Activated naive CD8-positive, alpha-beta T cell treated with anti-CD3 and anti-CD28 coated beads, Interleukin-2, amount 50 U/mL, for 16 hours (primary cell): ENCODE data around the gene SLC25A34.

Experiments used
- DNase-seq: peaks from one replicate; pipeline ENCODE4 v3.0.0-alpha.2; 2020; ENCODE audit warnings: low read depth, low spot score

Gene SLC25A34

DNA sequence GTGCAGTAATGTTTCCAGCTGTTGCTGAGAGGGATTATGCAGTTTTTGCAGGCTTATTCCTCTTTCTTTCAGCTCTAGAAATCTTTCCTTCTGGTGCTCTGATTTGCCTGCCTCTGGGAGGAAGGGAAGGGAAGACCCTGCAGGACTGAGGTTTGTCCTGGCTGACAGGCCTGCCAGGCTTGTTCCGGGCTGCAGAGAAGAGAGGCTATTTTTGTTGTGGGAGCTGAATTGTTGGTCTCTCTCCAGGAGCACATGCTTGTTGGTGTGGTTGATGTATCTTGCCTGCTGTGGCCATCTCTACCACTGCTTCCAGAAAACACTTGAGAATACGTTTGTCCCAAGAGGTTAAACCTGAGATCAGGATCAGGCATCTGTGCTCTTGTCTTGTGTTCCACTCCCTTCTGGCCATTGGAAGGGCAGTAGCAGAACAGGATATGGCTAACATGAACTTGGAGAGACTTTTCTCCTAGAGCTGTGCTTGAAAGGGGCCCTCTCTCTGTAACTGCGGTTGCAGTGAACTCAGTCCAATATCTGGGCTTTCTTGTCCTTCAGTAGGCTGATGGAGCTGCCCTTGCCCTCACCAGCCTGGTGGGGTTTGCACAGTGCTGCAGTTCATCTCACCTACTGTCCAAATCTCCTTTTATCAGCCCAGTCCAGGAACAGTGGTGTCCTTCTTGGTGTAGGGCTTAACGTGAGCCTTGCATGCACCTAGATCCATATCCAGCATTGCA lies 21.5 kb upstream of the SLC25A34 start:
- no peak for DNase-seq

DNA sequence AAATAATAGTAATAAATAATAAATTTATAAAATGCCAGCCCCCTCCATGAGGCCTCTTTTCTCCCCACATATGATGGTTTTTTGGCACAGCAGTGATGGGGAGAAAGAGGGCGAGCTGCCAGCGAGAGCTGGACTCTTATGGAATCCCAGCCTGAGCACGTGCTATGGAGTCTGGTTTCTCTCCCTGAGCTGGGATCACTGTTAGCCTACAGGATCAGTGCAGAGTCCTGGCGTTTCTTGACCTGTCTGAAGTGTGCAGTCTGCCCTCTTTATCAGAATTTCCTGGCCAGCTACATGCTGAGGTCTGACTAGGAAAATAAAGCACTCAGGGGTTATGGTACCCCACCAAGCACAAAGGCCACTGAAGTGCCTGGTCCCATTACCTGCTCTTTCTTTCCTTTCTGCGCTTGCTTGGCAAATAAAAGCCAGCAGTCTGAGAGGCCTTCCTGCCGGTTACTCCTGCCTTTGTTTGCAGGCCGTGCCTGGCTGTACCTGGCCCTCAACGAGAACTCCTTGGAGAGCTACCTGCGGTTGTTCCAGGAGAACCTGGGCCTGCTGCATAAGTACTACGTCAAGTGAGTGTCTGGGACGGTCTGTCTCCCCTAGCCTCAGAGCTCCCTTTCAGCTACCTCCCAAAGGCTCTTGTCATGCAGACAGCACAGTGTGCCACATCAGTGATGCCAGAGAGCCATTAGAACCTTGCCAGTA lies 18.5 kb upstream of the SLC25A34 start:
- DNase-seq: no peak

DNA sequence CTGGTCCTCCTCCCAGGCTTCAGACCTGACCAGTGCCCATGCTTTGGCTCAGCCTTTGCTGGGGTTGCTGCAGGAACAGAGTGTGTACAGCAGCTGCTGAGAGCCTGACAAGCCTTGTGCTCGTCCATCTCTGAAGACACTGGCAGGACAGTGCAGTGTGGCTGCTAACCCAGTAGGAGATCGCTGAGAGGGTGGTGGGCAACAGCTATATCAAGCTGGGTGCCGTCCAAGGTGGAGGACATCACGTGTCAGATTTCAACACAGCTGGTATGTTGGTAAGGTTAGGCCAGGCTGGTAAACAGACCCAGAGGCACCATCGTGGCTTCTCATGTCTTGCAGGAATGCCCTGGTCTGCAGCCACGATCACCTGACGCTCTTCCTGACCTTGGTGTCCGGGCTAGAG lies 17.9 kb upstream of the SLC25A34 start:
- DNase-seq: no peak

DNA sequence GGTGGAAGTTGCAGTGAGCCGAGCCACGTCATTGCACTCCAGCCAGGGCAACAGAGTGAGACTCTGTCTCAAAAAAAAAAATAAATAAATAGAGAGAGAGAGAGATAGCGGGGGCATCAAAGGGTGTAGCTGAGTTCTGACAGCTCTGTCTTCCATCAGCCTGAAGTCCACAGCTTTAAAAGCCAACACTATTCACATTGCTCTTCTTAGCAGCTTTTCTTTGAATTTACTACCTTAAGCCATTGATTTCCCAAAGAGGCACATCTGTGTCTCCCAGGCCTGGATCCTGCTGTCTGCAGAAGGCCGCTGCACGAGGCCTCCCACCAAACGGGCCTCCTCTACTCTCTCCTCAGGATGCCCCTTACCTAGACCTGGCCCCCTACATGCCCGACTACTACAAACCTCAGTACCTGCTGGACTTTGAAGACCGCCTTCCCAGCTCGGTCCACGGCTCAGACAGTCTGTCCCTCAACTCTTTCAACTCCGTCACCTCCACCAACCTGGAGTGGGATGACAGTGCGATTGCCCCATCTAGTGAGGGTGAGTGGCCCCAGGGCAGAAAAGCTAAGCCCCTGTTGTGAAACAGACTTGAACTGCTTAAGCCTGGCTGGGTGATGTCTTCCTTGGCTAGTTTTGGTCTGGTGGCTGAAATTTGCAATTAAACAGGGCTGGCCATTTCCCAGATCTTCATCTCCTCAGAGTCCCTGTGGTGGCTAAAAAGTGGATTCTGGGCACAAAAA lies 16.5 kb upstream of the SLC25A34 start:
- DNase-seq: no peak

DNA sequence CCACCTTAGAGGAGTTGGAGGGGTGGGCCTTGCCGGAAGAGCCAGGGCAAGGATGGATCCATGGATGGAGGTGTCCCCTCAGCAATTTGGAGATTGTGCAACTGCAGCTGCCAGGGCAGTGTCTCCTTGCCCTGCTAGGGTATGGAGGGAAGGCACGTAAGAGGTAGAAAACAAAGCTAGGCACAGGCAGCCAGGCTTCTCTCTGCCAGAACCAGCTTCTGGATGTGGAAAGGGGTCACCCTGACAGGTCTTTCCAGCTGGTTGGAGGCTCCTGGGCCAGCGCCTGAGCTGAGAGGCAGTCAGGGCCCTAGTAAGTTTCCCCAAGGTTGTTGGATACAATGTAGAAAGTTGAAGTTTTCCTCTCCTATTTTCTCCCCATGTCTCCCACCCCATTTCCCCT lies 15.2 kb upstream of the SLC25A34 start:
- DNase-seq: no peak

DNA sequence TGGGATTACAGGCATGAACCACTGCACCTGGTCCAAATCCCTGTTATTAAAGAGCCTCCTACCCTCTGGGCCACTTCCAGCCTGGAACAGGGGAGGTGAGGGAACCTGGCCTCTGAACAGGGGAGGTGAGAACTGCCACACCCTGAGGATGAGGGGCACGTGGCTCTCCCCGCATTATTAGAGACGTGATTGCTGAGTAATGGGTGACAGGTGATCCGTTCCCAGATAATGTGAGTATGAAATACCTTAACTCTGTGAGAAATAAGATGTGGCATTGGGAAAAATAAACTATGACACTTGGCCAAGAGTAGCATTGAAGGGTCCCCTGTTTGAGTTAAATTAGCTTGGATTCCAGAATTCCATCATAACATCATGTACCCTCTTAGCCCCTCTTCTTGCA lies 13.6 kb upstream of the SLC25A34 start:
- no peak for DNase-seq

DNA sequence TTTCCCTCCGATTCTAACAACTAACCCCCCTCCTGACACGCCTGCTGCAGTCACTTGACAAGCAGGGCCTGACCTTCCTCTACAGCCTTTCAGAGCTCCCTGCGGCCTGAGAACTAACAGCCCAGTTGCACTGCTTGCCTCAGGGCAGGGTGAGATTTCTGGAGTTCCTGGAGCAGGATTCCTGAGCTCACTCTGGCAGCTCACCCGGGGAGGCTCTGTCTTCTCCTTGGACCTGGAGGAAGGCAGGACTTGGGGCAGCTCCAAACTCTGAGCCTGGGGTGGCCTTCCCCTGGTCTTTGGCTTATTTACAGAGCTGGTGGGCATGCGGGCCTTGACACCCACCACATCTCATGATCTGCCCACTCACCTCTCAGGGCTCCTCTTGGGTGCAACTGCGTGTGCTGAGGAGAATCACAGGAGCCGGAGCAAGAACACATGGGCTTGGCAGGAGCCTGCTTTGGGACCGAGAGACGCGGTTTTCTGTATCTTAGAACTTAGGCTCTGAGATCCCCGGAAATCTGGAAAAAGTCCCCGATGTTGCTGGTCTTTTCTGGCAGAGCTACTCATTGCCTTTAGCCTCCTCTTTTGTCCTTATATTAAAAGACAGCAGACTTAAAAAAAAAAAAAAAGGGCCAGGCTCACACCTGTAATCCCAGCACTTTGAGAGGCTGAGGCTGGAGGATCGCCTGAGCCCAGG lies 13.1 kb upstream of the SLC25A34 start:
- no peak for DNase-seq

DNA sequence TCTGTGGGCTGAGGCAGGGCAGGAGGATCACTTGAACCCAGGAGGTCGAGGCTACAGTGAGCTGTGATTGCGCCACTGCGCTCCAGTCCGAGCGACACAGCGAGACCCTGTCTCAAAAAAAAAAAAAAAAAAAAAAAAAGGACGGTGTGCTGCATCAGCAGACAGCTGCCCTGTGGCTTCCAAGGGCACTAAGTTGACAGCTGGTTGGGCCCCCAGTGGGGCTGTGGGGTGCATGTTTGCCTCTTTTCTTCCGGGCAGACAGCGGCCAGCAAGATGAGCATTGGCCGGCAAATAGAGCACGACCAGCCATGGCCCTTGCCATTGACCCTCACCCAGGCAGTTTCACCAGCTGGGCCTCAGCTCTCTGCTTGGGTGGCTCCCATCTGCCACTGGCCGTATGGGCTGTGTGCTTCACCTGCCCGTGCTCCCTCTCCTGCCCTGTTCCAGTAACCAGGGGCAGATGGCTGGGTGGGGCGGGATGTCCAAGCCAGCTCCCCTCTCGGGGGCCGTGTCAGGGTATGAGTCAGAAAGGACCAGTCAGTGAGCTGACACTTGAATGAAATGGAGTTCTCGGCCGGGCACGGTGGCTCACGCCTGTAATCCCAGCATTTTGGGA lies 12.3 kb upstream of the SLC25A34 start:
- DNase-seq: no peak

DNA sequence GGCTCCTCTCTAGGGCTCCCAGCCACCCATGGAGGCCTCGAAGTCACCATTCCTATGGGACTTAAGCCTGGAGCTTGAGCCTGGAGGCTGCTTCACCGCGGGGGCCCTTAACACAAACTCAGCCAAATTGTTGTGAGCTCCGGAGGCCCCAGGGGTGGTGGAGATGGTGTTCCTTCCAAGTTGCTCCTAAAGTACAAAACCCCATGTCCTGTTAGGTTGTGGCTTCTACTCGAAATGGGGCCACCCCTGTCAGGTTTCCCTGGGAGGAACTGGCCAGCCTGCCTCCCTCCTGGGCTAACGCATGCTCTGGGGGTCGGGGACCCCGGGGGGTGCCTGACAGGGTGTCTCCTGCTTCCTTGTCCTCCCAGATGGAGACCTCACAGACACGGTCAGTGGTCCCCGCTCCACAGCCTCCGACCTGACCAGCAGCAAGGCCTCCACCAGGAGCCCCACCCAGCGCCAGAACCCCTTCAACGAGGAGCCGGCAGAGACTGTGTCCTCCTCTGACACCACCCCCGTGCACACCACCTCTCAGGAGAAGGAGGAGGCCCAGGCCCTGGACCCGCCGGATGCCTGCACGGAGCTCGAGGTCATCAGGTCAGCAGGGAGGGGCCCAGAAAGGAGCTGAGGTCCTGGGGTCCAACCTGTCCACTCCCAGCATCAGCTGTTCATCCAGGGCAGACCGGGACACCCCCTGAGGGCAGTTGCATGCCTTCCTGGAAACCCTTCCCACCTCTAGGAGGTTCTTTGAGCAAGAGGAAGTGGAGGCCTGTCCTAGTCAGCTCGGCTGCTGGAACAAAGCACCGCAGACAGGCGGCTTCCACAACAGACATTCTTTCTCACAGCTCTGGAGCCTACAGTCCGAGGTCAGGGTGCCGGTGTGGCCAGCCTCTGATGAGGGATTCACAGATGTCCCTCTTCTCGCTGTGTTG lies 10.8 kb upstream of the SLC25A34 start:
- DNase-seq: no peak

DNA sequence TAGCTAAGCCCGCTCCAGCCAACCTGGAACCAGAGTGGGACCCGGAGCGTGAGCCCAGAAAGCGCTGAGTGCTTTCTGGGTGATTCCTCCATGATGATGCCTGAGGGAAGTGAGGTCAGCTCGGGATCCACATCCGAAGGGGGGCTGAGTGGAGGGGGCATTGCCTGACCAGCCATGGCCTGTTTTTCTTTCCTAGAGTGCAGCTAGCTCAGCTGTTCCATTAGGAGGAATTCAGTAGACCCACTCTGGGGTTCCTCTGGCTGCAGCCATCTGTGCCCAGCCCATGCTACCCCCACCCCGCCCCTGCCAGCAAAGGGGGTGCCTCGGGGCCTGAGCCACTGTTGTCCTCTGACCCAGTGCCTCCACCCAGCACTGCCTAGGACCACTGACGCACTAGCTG lies 9.6 kb upstream of the SLC25A34 start:
- no peak for DNase-seq

DNA sequence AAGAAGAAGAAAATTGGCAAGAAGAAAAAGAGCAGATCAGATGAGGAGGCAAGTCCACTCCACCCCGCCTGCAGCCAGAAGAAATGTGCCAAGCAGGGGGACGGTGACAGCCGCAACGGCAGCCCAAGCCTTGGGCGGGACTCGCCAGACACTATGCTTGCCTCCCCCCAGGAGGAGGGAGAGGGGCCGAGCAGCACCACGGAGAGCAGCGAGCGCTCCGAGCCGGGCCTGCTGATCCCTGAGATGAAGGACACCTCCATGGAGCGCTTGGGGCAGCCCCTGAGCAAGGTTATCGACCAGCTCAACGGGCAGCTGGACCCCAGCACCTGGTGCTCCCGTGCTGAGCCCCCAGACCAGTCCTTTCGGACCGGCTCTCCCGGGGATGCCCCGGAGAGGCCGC lies 9.0 kb upstream of the SLC25A34 start:
- DNase-seq: no peak

DNA sequence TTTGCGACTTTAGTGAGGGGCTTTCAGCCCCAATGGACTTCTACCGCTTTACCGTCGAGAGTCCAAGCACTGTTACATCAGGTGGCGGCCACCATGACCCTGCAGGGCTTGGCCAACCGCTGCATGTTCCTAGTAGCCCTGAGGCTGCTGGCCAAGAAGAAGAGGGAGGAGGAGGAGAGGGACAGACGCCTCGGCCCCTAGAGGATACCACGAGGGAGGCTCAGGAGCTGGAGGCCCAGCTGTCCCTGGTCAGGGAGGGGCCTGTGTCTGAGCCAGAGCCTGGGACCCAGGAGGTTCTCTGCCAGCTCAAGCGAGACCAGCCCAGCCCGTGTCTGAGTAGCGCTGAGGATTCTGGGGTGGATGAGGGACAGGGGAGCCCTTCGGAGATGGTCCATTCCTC lies 8.6 kb upstream of the SLC25A34 start:
- DNase-seq: no peak

DNA sequence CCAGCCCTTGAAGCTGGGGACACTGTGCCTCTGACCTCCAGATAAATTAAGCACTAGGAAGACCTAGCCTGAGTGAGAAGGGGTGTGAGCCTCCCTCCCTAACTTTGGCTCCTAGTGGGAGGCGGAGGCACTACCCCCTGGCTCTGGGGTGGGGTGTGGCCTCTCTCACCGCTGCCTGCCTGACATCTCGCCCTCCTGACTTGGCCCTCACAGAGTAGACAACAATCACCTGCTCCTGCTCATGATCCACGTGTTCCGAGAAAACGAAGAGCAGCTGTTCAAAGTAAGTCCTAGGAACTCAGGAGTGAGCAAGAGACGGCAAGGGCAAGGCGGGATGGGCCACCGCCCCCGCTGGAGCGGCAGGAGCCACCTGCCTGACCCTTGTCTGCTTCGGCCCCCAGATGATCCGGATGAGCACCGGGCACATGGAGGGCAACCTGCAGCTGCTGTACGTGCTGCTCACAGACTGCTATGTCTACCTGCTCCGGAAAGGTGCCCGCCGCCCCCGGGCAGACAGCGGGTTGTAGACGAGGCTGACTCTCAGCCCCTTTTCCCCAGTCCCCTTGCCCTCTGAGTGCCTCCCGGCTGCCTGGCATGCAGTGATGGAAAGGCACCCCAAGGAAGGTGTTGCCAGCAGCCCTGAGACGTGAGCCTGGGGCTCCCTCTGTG lies 8.1 kb upstream of the SLC25A34 start:
- no peak for DNase-seq

DNA sequence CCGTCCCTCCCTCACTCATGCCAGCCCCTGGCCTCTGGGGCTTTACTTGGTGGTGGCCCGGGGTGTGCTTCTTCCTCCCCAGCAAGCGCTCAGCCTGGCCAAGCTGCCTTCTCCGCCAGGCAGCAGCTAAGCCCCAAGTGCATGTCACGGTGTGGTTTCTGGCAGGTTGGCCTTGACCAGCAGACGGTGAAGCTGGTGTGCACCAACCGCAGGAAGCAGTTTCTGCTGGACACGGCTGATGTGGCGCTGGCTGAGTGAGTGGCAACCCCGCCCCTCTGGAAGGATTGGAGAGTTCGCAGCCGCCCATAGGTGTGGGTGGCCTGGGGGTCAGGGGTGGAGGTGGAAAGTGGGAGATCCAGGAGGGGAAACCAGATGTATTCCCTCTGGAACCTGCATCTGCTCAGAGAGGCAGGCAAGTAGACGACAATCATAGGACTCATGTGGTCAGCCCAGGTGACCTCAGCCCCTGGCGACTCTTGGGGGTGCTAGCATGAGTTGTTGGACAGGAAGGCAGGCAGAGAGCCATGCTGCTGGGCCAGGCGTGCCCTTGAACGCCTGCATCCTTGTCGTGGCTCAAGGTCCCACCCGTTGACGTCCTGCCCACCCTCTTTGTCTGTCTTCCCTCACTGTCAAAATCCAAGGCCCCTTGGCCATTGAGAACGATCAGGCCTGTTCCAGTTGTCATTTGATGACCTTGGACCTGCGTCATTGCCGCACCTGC lies 7.0 kb upstream of the SLC25A34 start:
- no peak for DNase-seq

DNA sequence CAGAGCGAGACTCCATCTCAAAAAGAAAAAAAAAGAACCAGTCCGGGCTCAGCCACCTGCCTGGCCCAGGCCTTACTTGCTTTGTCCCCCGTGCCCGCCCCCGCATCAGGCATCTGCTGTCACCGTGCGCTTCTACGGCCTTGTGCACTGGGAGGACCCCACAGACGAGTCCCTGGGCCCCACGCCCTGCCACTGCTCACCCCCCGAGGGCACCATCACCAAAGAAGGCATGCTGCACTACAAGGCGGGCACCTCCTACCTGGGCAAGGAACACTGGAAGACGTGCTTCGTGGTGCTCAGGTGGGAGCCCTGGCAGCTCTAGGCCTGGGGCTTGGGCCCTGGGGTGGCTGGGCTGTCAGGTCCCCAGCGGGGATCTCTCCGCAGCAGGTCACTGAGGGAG lies 5.6 kb upstream of the SLC25A34 start:
- DNase-seq: no peak

DNA sequence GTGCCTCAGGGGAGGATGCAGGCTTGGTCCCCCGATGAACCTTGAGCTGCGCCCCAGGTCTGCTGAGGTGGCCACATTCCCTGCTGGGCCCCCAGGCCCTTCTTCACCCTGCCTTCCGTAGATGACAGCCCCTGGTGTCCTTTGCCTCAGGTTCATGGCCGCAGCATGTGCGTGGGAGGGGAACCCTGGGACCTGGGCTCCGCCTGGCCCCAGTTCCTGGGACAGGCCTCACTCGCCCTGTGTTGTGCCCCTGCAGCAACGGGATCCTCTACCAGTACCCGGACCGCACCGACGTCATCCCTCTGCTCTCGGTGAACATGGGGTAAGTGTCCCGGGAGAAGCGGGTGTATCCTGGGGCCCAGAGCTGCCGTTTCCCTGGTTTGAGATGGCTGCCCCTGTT lies 5.1 kb upstream of the SLC25A34 start:
- no peak for DNase-seq

DNA sequence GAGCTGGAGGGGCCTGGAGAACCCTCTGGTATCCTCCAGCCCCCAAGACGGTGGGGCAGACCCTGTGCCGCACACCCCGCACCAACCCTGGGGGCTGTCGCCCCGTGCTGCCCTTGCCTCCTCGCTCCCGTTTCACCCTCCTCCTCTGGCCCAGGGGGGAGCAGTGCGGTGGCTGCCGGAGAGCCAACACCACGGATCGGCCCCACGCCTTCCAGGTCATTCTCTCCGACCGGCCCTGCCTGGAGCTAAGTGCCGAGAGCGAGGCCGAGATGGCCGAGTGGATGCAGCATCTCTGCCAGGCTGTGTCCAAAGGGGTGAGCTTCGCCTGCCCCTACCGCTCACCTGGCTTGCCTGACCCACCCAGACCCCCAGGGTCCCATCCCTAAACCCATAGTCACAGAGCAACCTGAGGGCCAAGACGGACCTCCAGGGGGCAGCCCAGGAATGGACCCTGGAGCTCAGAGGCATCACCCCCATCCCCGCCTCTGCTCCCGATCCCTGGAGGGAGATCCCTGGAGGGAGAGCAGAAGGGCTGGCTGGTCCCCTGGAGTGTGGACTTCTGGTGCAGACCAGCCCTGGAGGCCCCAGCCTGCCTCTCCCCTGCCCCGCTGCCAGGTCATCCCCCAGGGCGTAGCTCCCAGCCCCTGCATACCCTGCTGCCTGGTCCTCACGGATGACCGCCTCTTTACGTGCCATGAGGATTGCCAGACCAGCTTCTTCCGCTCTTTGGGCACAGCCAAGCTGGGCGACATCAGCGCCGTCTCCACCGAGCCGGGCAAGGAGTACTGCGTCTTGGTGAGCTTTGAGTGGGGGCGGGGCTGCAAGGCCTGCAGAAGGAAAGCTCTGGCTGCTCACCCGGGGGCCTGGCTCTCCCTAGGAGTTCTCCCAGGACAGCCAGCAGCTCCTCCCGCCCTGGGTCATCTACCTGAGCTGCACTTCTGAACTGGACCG lies 4.0 kb upstream of the SLC25A34 start:
- DNase-seq: no peak

DNA sequence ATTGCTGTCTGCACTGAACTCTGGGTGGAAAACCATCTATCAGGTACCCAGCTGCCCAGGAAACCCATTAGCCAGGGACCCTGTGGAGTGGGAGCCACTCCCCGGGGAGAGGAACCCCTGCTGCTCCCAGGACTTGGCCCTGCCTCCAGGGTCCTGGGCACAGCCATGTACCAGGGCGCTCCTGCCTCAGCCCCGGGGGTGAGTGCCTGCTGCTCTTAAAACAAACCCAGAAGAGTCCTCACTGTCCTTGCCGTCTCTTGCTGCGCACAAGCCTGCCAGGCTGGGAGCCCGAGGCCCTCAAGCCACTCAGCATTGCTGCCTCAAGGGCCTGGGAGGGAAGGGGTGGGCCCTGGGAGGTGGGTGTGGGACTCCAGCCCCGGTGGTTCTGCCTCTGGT lies 3.4 kb upstream of the SLC25A34 start:
- DNase-seq: no peak
